Caco-2 (cell line): Measurements from ENCODE around the gene PACC1. TPM values are rescaled to one million over a fixed set of nuclear protein-coding genes. Genes with fewer than 3 reads are reported as not detected.

Experiments
- BruUV-seq: library from RNA; stranded (reverse); fragments of 400-500 nt; replicated peaks from 2 replicates; lab custom pipeline; 2021; lab: Mats Ljungman, UMichigan
- CTCF ChIA-PET: fragments of 300-600 bp; sonication (Branson Sonifier 250); formaldehyde crosslinking; loops from one replicate; lab custom pipeline; 2022; ENCODE audit warnings: antibody characterized with exemption; lab: Charles Lee
- POLR2A ChIA-PET: fragments of 300-600 bp; sonication (Branson Sonifier 250); formaldehyde crosslinking; loops from one replicate; lab custom pipeline; 2022; ENCODE audit warnings: antibody characterized with exemption; lab: Charles Lee
- DNase-seq, 2 experiments: peaks; one replicate each; pipeline versions ENCODE4 v3.0.0 to v3.0.0-alpha.2; 2020 to 2022
- H3K27me3 ChIP-seq: replicated peaks from 2 replicates; pipeline ENCODE4 v1.6.0; 2011; ENCODE audit warnings: low read length; ENCODE audit not compliant: control insufficient read depth, insufficient read depth
- H3K36me3 ChIP-seq: 2 replicates; pipeline ENCODE4 v1.5.1; 2011; ENCODE audit warnings: low read length; ENCODE audit not compliant: control insufficient read depth, insufficient read depth
- H3K4me1 ChIP-seq: fragments of 250-450 bp; sonication (Bioruptor Pico); 2 replicates; pipeline ENCODE4 v1.5.1; 2020; ENCODE audit warnings: mild to moderate bottlenecking
- H3K4me3 ChIP-seq: 2 replicates; pipeline ENCODE4 v1.5.1; 2011; ENCODE audit warnings: low read depth, mild to moderate bottlenecking, control low read depth, low read length
- H3K9me3 ChIP-seq: fragments of 250-450 bp; sonication (Bioruptor Pico); 2 replicates; pipeline ENCODE4 v1.5.1; 2020; ENCODE audit warnings: mild to moderate bottlenecking, moderate library complexity
- H3K27ac Mint-ChIP-seq: one replicate; pipeline ENCODE4 v1.8.0; 2022; ENCODE audit warnings: mixed read lengths; ENCODE audit not compliant: unreplicated experiment
- H3K27me3 Mint-ChIP-seq: one replicate; pipeline ENCODE4 v1.8.0; 2022; ENCODE audit warnings: mixed read lengths; ENCODE audit not compliant: insufficient read depth, unreplicated experiment
- H3K36me3 Mint-ChIP-seq: one replicate; pipeline ENCODE4 v1.8.0; 2022; ENCODE audit warnings: mild to moderate bottlenecking, mixed read lengths; ENCODE audit not compliant: insufficient read depth, unreplicated experiment
- H3K4me1 Mint-ChIP-seq: one replicate; pipeline ENCODE4 v1.8.0; 2022; ENCODE audit warnings: low read depth, mixed read lengths; ENCODE audit not compliant: unreplicated experiment
- H3K4me3 Mint-ChIP-seq: one replicate; pipeline ENCODE4 v1.8.0; 2022; ENCODE audit warnings: mild to moderate bottlenecking, moderate library complexity, mixed read lengths; ENCODE audit not compliant: unreplicated experiment
- H3K9me3 Mint-ChIP-seq: one replicate; pipeline ENCODE4 v1.8.0; 2022; ENCODE audit warnings: mixed read lengths; ENCODE audit not compliant: unreplicated experiment
- CTCF ChIP-seq, 2 experiments: fragments of 200-600 bp in 1 of 2; IDR thresholded peaks; 1 replicate in 1 of 2; 2 replicates in 1 of 2; pipeline versions ENCODE4 v1.5.1 to v1.8.0; 2011 to 2022; ENCODE audit warnings: antibody characterized with exemption in 1 of 2, control low read depth in 1 of 2, inconsistent platforms in 1 of 2, low read depth in 1 of 2, low read length in 1 of 2, mild to moderate bottlenecking in 1 of 2, moderate library complexity in 1 of 2; ENCODE audit not compliant: insufficient read depth in 1 of 2, severe bottlenecking in 1 of 2, unreplicated experiment in 1 of 2
- intact Hi-C: fragments of 100-400 bp; cut with micrococcal nuclease; formaldehyde crosslinking; loops from one replicate; pipeline ENCODE4 v1.10.0; 2022; ENCODE audit not compliant: unreplicated experiment
- total RNA-seq: library from RNA; stranded (reverse); gene quantifications from 2 replicates; pipeline ENCODE4 v1.2.3, GENCODE V29; 2022

PACC1 gene
- total RNA-seq, 1 experiment from 2014 or later = 15.6 TPM

- no TSS peak for BruUV-seq
- DNase-seq = no peak
- Mint-ChIP-seq H3K4me1 (peaks cover 12% of the 10 kb centered on the region), H3K36me3 (peaks cover 18% of the 10 kb centered on the region), H3K9me3 (peaks cover 10% of the 10 kb centered on the region), H3K27ac (no peak overlapping the region), H3K27me3 (no peaks in the 10 kb centered on the region), H3K4me3 (no peak overlapping the region)
- H3K4me3 ChIP-seq = no peak overlapping the region
- TF ChIP-seq CTCF (IDR thresholded peaks at IDR 0.05; ENCODE audit: insufficient read depth in 1 of 2, low read depth in 1 of 2, low read length in 1 of 2, severe bottlenecking in 1 of 2, unreplicated experiment in 1 of 2) = no peak
- H3K36me3 ChIP-seq = peaks cover 2% of the 10 kb centered on the region
- peaks cover 8% of the 10 kb centered on the region; the same call in 1 of the 2 replicates for H3K9me3 ChIP-seq
- ChIA-PET CTCF (interaction anchor here (0.6 to 0.7 kb wide), 2 partner anchors 66 to 310 kb away, joined by 3 to 4 read pairs; partner anchors contain the start of gene BATF3), POLR2A (no interaction called here)
- intact Hi-C loops = loop anchor here (5.0 kb wide), 1 partner anchor 68 kb away; no protein-coding TSS in a partner anchor
- no peaks in the 10 kb centered on the region for H3K27me3 ChIP-seq
- H3K4me1 ChIP-seq = peaks cover 13% of the 10 kb centered on the region
These were observed 25.5 kb downstream of the PACC1 start for GRCh38 chr1:212388985-212389716.

- H3K4me1 Mint-ChIP-seq = peaks cover 12% of the 10 kb centered on the region
- Histone ChIP-seq H3K4me1 (peaks cover 13% of the 10 kb centered on the region), H3K9me3 (peaks cover 6% of the 10 kb centered on the region; the same call in 1 of the 2 replicates), H3K27me3 (no peaks in the 10 kb centered on the region), H3K36me3 (peaks cover 4% of the 10 kb centered on the region), H3K4me3 (no peak overlapping the region)
- intact Hi-C loops = loop anchor here (5.0 kb wide), 1 partner anchor 71 kb away; no protein-coding TSS in a partner anchor
- TF ChIP-seq CTCF (IDR thresholded peaks at IDR 0.05; ENCODE audit: insufficient read depth in 1 of 2, low read depth in 1 of 2, low read length in 1 of 2, severe bottlenecking in 1 of 2, unreplicated experiment in 1 of 2) = no peak
- CTCF ChIA-PET = no interaction called here
- DNase-seq = no peak
- H3K27me3 Mint-ChIP-seq = no peaks in the 10 kb centered on the region
- peaks cover 32% of the 10 kb centered on the region for H3K36me3 Mint-ChIP-seq
- no peaks in the 10 kb centered on the region for H3K9me3 Mint-ChIP-seq
- no TSS peak for BruUV-seq
- POLR2A ChIA-PET = no interaction called here
- H3K27ac Mint-ChIP-seq = no peak overlapping the region
- no peak overlapping the region for H3K4me3 Mint-ChIP-seq
These were observed 28.7 kb downstream of the PACC1 start for GRCh38 chr1:212386029-212386428.

GRCh38 chr1:212381397-212382035 is 33.2 kb downstream of the PACC1 start:
- CTCF ChIA-PET = interaction anchor here (0.6 kb wide), 1 partner anchor 29 kb away, joined by 3 read pairs; no protein-coding TSS in a partner anchor
- BruUV-seq = no TSS peak
- Histone ChIP-seq H3K9me3 (no peaks in the 10 kb centered on the region), H3K36me3 (peaks cover 4% of the 10 kb centered on the region), H3K4me3 (no peak overlapping the region), H3K4me1 (no peaks in the 10 kb centered on the region), H3K27me3 (no peaks in the 10 kb centered on the region)
- Mint-ChIP-seq H3K4me3 (no peak overlapping the region), H3K4me1 (no peaks in the 10 kb centered on the region), H3K36me3 (peaks cover 30% of the 10 kb centered on the region), H3K9me3 (no peaks in the 10 kb centered on the region), H3K27ac (no peak overlapping the region), H3K27me3 (no peaks in the 10 kb centered on the region)
- POLR2A ChIA-PET = no interaction called here
- intact Hi-C loops = no loop called here
- DNase-seq = no peak
- peak in 1 of 2 experiments; percentile 3 for TF ChIP-seq CTCF (IDR thresholded peaks at IDR 0.05; ENCODE audit: insufficient read depth in 1 of 2, low read depth in 1 of 2, low read length in 1 of 2, severe bottlenecking in 1 of 2, unreplicated experiment in 1 of 2)
